ENCODE measurements around the gene HIF3A. TPM values are rescaled to one million over a fixed set of nuclear protein-coding genes. Genes with fewer than 3 reads are reported as not detected.
"Not testable (repeated sequence)": the region's sequence is repeated elsewhere in the genome, so short reads cannot be mapped to it uniquely, and the experiment has no call there.

The HIF3A gene
- total RNA-seq, 2 donors from 2014 or later = 42.8 to 97.6 TPM

DNA sequence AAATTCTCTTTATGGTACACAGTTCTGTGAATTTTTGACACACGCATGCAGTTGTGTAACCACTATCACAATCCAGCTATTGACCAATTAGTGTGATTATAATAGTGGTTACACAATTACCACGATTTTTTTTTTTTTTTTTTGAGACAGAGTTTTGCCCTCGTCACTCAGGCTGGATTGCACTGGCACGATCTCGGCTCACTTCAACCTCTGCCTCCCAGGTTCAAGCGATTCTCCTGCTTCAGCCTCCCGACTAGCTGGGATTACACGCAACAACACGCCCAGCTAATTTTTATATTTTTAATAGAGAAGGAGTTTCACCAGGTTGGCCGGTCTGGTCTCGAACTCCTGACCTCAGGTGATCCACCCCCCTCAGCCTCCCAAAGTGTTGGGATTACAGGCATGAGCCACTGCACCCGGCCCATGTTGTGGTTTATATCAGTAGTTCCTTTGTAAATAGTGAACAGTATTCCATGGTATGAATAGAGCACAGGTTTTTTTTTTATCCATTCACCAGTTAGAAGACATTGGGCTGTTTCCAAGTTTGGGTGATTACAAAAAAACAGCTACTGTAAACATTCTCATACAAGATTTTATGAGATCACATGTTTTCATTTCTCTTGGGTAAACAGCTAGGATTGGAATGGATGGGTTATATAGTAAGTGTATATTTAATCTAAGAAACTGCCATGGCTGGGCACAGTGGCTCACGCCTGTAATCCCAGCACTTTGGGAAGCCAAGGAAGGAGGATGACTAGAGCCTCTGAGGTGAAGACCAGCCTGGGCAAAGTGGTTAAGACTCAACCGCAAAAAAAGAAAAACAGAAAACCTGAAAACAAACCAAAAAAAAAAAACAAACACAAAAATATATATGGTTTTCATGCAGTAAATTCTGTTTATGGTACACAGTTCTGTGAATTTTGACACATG, 17.0 kb downstream of the HIF3A start:
- intact Hi-C loops (cut with DNase I); H3K4me3 ChIP-seq; H3K36me3 ChIP-seq; H3K4me1 ChIP-seq (replicated peaks); H3K27me3 ChIP-seq (replicated peaks; ENCODE audit: insufficient read depth); H3K9me3 ChIP-seq: not testable (repeated sequence)
- H3K27ac ChIP-seq = peak overlapping the region; percentile 58 to 72
- 72% methylated on average over 14 of the region's 14 CpGs for WGBS
- TF ChIP-seq POLR2AphosphoS5 (IDR thresholded peaks at IDR 0.05) = peak; percentile 31
- peak; percentile 46 for DNase-seq (ENCODE audit: low spot score)

GRCh38 chr19:46317339-46317738, 20.5 kb downstream of the HIF3A start:
- 83% methylated on average over 2 of the region's 2 CpGs for WGBS
- Histone ChIP-seq H3K4me3 (no peak overlapping the region), H3K27me3 (replicated peaks; ENCODE audit: insufficient read depth) (no peaks in the 10 kb centered on the region), H3K9me3 (no peaks in the 10 kb centered on the region), H3K27ac (no peak overlapping the region), H3K4me1 (replicated peaks) (no peaks in the 10 kb centered on the region), H3K36me3 (no peaks in the 10 kb centered on the region)
- DNase-seq (ENCODE audit: low spot score) = no peak
- TF ChIP-seq POLR2A (IDR thresholded peaks at IDR 0.05) = no peak
- TF ChIP-seq POLR2AphosphoS5 (IDR thresholded peaks at IDR 0.05) = no peak
- TF ChIP-seq, protein P1, sequence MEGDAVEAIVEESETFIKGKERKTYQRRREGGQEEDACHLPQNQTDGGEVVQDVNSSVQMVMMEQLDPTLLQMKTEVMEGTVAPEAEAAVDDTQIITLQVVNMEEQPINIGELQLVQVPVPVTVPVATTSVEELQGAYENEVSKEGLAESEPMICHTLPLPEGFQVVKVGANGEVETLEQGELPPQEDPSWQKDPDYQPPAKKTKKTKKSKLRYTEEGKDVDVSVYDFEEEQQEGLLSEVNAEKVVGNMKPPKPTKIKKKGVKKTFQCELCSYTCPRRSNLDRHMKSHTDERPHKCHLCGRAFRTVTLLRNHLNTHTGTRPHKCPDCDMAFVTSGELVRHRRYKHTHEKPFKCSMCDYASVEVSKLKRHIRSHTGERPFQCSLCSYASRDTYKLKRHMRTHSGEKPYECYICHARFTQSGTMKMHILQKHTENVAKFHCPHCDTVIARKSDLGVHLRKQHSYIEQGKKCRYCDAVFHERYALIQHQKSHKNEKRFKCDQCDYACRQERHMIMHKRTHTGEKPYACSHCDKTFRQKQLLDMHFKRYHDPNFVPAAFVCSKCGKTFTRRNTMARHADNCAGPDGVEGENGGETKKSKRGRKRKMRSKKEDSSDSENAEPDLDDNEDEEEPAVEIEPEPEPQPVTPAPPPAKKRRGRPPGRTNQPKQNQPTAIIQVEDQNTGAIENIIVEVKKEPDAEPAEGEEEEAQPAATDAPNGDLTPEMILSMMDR (IDR thresholded peaks at IDR 0.05) = no peak
- intact Hi-C loops (cut with DNase I) = no loop called here

DNA sequence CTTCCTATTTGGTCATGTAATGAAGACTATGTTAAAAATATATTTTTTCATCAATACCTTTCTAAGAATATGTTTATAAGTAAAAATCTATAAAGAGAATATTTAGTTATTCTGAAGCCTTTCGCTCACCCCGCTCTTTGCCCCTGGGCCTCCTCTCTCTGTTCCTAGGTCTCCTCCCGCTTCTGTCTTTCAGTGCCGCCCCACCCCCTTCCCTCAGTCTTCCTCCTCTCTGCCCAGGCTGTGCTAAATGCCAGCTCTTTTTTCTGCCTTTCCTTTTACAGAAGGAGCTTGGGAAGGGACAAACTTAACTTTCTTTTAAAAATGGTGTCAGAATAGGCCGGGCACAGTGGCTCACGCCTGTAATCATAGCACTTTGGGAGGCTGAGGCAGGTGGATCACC, 22.8 kb downstream of the HIF3A start:
- Histone ChIP-seq H3K27me3 (replicated peaks; ENCODE audit: insufficient read depth) (no peaks in the 10 kb centered on the region), H3K4me3 (no peak overlapping the region), H3K4me1 (replicated peaks) (no peaks in the 10 kb centered on the region), H3K36me3 (no peaks in the 10 kb centered on the region), H3K27ac (no peak overlapping the region), H3K9me3 (no peaks in the 10 kb centered on the region)
- DNase-seq (ENCODE audit: low spot score) = no peak
- WGBS = 86% methylated on average over 6 of the region's 6 CpGs
- no peak for TF ChIP-seq POLR2AphosphoS5 (IDR thresholded peaks at IDR 0.05)
- TF ChIP-seq POLR2A (IDR thresholded peaks at IDR 0.05) = no peak
- TF ChIP-seq, protein P1 (IDR thresholded peaks at IDR 0.05) = no peak
- intact Hi-C loops (cut with DNase I) = no loop called here

- WGBS = 96% methylated on average over 5 of the region's 5 CpGs
- Histone ChIP-seq H3K27me3 (replicated peaks; ENCODE audit: insufficient read depth) (no peaks in the 10 kb centered on the region), H3K27ac (no peak overlapping the region), H3K4me1 (replicated peaks) (no peaks in the 10 kb centered on the region), H3K4me3 (no peak overlapping the region), H3K9me3 (no peaks in the 10 kb centered on the region), H3K36me3 (no peaks in the 10 kb centered on the region)
- TF ChIP-seq POLR2A (IDR thresholded peaks at IDR 0.05) = no peak
- TF ChIP-seq, protein P1 (IDR thresholded peaks at IDR 0.05) = no peak
- no peak for TF ChIP-seq POLR2AphosphoS5 (IDR thresholded peaks at IDR 0.05)
- DNase-seq (ENCODE audit: low spot score) = no peak
- intact Hi-C loops (cut with DNase I) = no loop called here
These were observed 23.7 kb downstream of the HIF3A start for GRCh38 chr19:46320559-46320958.

DNA sequence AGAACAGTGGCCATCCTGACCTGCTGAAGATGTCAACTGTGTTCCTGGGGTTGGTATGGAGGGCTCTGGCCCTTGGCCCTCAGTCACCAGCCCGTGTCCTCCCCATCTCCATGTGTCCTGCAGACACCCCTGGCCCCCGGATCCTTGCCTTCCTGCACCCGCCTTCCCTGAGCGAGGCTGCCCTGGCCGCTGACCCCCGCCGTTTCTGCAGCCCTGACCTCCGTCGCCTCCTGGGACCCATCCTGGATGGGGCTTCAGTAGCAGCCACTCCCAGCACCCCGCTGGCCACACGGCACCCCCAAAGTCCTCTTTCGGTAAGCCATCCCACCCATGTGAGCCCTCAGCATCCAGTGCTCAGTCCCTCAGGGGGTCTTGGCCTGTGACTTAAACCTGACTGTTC, 24.8 kb downstream of the HIF3A start:
- H3K36me3 ChIP-seq = no peaks in the 10 kb centered on the region
- no peaks in the 10 kb centered on the region for H3K4me1 ChIP-seq (replicated peaks)
- H3K27me3 ChIP-seq (replicated peaks; ENCODE audit: insufficient read depth) = no peaks in the 10 kb centered on the region
- H3K9me3 ChIP-seq = no peaks in the 10 kb centered on the region
- 96% methylated on average over 12 of the region's 12 CpGs for WGBS
- no peak overlapping the region for H3K27ac ChIP-seq
- no peak overlapping the region for H3K4me3 ChIP-seq
- DNase-seq (ENCODE audit: low spot score) = no peak
- TF ChIP-seq POLR2A (IDR thresholded peaks at IDR 0.05) = no peak
- TF ChIP-seq, protein P1 (IDR thresholded peaks at IDR 0.05) = no peak
- intact Hi-C loops (cut with DNase I) = no loop called here

DNA sequence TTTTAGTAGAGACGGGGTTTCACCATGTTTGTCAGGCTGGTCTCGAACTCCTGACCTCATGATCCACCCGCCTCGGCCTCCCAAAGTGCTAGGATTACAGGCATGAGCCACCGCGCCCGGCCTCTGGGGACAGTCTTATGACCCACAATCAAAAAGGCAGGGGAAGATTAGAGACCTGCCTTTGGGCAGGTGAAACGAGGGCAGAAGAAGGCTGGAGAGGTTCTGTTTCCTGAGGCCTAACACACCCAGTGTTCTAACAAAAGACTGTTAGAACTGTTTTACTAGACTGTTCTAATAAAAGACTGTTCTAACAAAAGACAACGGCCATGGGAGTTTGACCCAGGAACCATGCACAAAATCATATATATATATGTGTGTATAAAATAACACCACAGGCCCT, 26.4 kb downstream of the HIF3A start:
- H3K27ac ChIP-seq; H3K27me3 ChIP-seq (replicated peaks; ENCODE audit: insufficient read depth); H3K9me3 ChIP-seq; H3K36me3 ChIP-seq; DNase-seq (ENCODE audit: low spot score); H3K4me1 ChIP-seq (replicated peaks); intact Hi-C loops (cut with DNase I); H3K4me3 ChIP-seq: not testable (repeated sequence)
- 86% methylated on average over 9 of the region's 9 CpGs for WGBS
